GM21360 (cell line): ENCODE results near the gene NXPE2.
"Not testable (repeated sequence)": the region's sequence is repeated elsewhere in the genome, so short reads cannot be mapped to it uniquely, and the experiment has no call there.

Source experiments
- ATAC-seq: cut with Tn5 transposase; IDR thresholded peaks from one replicate; pipeline ENCODE4 v1.9.1; 2021; ENCODE audit warnings: mild to moderate bottlenecking, moderate library complexity; ENCODE audit not compliant: unreplicated experiment

Gene NXPE2

GRCh38 chr11:114678125-114679036 is at the start of gene NXPE2:
NXPE2 (plus strand) TSS chr11:114678527; CDS start chr11:114678576, 49 bp downstream.
- ATAC-seq: no peak

- not testable (repeated sequence) for ATAC-seq
Measured at GRCh38 chr11:114631445-114631965, 46.8 kb upstream of the NXPE2 start.

GRCh38 chr11:114639440-114639839 is 38.9 kb upstream of the NXPE2 start:
- ATAC-seq: not testable (repeated sequence)

- ATAC-seq: no peak
Measured at GRCh38 chr11:114650661-114651060, 27.7 kb upstream of the NXPE2 start.

GRCh38 chr11:114651145-114651718 is 27.1 kb upstream of the NXPE2 start:
- no peak for ATAC-seq

GRCh38 chr11:114653148-114653547 is 25.2 kb upstream of the NXPE2 start:
- ATAC-seq: no peak

- ATAC-seq: no peak
Measured at GRCh38 chr11:114664641-114665040, 13.7 kb upstream of the NXPE2 start.

- ATAC-seq: no peak
Measured at GRCh38 chr11:114666760-114667159, 11.6 kb upstream of the NXPE2 start.

- no peak for ATAC-seq
Measured at GRCh38 chr11:114668109-114668508, 10.2 kb upstream of the NXPE2 start.

GRCh38 chr11:114673661-114674060 is 4.7 kb upstream of the NXPE2 start:
- no peak for ATAC-seq

- no peak for ATAC-seq
Measured at GRCh38 chr11:114679505-114679904, 1.2 kb downstream of the NXPE2 start.

GRCh38 chr11:114683007-114683406 is 4.7 kb downstream of the NXPE2 start:
- ATAC-seq: no peak

- no peak for ATAC-seq
Measured at GRCh38 chr11:114684636-114685035, 6.3 kb downstream of the NXPE2 start.

GRCh38 chr11:114685097-114685496 is 6.8 kb downstream of the NXPE2 start:
- ATAC-seq: no peak

- ATAC-seq: no peak
Measured at GRCh38 chr11:114705280-114706024, 27.1 kb downstream of the NXPE2 start.

GRCh38 chr11:114709960-114710359 is 31.6 kb downstream of the NXPE2 start:
- ATAC-seq: no peak

- no peak for ATAC-seq
Measured at GRCh38 chr11:114713756-114714155, 35.4 kb downstream of the NXPE2 start.

GRCh38 chr11:114719562-114719961 is 41.2 kb downstream of the NXPE2 start:
- ATAC-seq: no peak

- ATAC-seq: no peak
Measured at GRCh38 chr11:114724916-114725524, 46.7 kb downstream of the NXPE2 start.

- ATAC-seq: no peak
Measured at GRCh38 chr11:114725623-114726022, 47.3 kb downstream of the NXPE2 start.

GRCh38 chr11:114736806-114737205 is 58.5 kb downstream of the NXPE2 start:
- no peak for ATAC-seq
